Measurements from ENCODE around the gene FAP.

The FAP gene

GRCh38 chr2:162184821-162185450, 58.3 kb downstream of the FAP start:
- no peaks in the 10 kb centered on the region for H3K9me3 ChIP-seq (ENCODE audit: control insufficient read depth, low read depth, low read length)
- H3K4me1 ChIP-seq (ENCODE audit: control insufficient read depth, low read depth, low read length) = no peaks in the 10 kb centered on the region
- no peak overlapping the region for H3K4me3 ChIP-seq (ENCODE audit: low read length)
- H3K27me3 ChIP-seq (ENCODE audit: control insufficient read depth, insufficient read depth, low read length) = no peaks in the 10 kb centered on the region
- no peak overlapping the region for H3K27ac ChIP-seq (ENCODE audit: low read length)
- no peak overlapping the region for H3K9ac ChIP-seq (ENCODE audit: low read length)
- no peaks in the 10 kb centered on the region for H3K36me3 ChIP-seq (ENCODE audit: control insufficient read depth, low read depth, low read length)

- Histone ChIP-seq H3K36me3 (ENCODE audit: control insufficient read depth, low read depth, low read length) (no peaks in the 10 kb centered on the region), H3K27ac (ENCODE audit: low read length) (no peak overlapping the region), H3K4me3 (ENCODE audit: low read length) (no peak overlapping the region), H3K9me3 (ENCODE audit: control insufficient read depth, low read depth, low read length) (no peaks in the 10 kb centered on the region), H3K4me1 (ENCODE audit: control insufficient read depth, low read depth, low read length) (no peaks in the 10 kb centered on the region), H3K9ac (ENCODE audit: low read length) (no peak overlapping the region), H3K27me3 (ENCODE audit: control insufficient read depth, insufficient read depth, low read length) (no peaks in the 10 kb centered on the region)
Observed at GRCh38 chr2:162184359-162184758, 58.9 kb downstream of the FAP start.

GRCh38 chr2:162182395-162182794, 60.9 kb downstream of the FAP start:
- no peak overlapping the region for H3K9ac ChIP-seq (ENCODE audit: low read length)
- no peaks in the 10 kb centered on the region for H3K9me3 ChIP-seq (ENCODE audit: control insufficient read depth, low read depth, low read length)
- no peak overlapping the region for H3K27ac ChIP-seq (ENCODE audit: low read length)
- H3K4me1 ChIP-seq (ENCODE audit: control insufficient read depth, low read depth, low read length) = no peaks in the 10 kb centered on the region
- H3K4me3 ChIP-seq (ENCODE audit: low read length) = no peak overlapping the region
- no peaks in the 10 kb centered on the region for H3K36me3 ChIP-seq (ENCODE audit: control insufficient read depth, low read depth, low read length)
- H3K27me3 ChIP-seq (ENCODE audit: control insufficient read depth, insufficient read depth, low read length) = no peaks in the 10 kb centered on the region

- Histone ChIP-seq H3K27ac (ENCODE audit: low read length) (no peak overlapping the region), H3K4me3 (ENCODE audit: low read length) (no peak overlapping the region), H3K9me3 (ENCODE audit: control insufficient read depth, low read depth, low read length) (no peaks in the 10 kb centered on the region), H3K9ac (ENCODE audit: low read length) (no peak overlapping the region), H3K4me1 (ENCODE audit: control insufficient read depth, low read depth, low read length) (no peaks in the 10 kb centered on the region), H3K27me3 (ENCODE audit: control insufficient read depth, insufficient read depth, low read length) (no peaks in the 10 kb centered on the region), H3K36me3 (ENCODE audit: control insufficient read depth, low read depth, low read length) (no peaks in the 10 kb centered on the region)
Observed at GRCh38 chr2:162177301-162177700, 65.9 kb downstream of the FAP start.

- Histone ChIP-seq H3K4me1 (ENCODE audit: control insufficient read depth, low read depth, low read length) (peaks cover 6% of the 10 kb centered on the region), H3K36me3 (ENCODE audit: control insufficient read depth, low read depth, low read length) (no peaks in the 10 kb centered on the region), H3K9me3 (ENCODE audit: control insufficient read depth, low read depth, low read length) (no peaks in the 10 kb centered on the region), H3K27me3 (ENCODE audit: control insufficient read depth, insufficient read depth, low read length) (no peaks in the 10 kb centered on the region), H3K4me3 (ENCODE audit: low read length) (no peak overlapping the region), H3K9ac (ENCODE audit: low read length) (no peak overlapping the region), H3K27ac (ENCODE audit: low read length) (no peak overlapping the region)
Observed at GRCh38 chr2:162175714-162176113, 67.5 kb downstream of the FAP start.

- Histone ChIP-seq H3K4me1 (ENCODE audit: control insufficient read depth, low read depth, low read length) (peaks cover 6% of the 10 kb centered on the region), H3K27me3 (ENCODE audit: control insufficient read depth, insufficient read depth, low read length) (no peaks in the 10 kb centered on the region), H3K9me3 (ENCODE audit: control insufficient read depth, low read depth, low read length) (no peaks in the 10 kb centered on the region), H3K27ac (ENCODE audit: low read length) (no peak overlapping the region), H3K9ac (ENCODE audit: low read length) (no peak overlapping the region), H3K4me3 (ENCODE audit: low read length) (no peak overlapping the region), H3K36me3 (ENCODE audit: control insufficient read depth, low read depth, low read length) (no peaks in the 10 kb centered on the region)
Observed at GRCh38 chr2:162174746-162175145, 68.5 kb downstream of the FAP start.

- Histone ChIP-seq H3K4me3 (ENCODE audit: low read length) (no peak overlapping the region), H3K36me3 (ENCODE audit: control insufficient read depth, low read depth, low read length) (no peaks in the 10 kb centered on the region), H3K9ac (ENCODE audit: low read length) (no peak overlapping the region)
Observed at GRCh38 chr2:162172802-162173370, 70.4 kb downstream of the FAP start.

GRCh38 chr2:162166745-162167144, 76.5 kb downstream of the FAP start:
- H3K9me3 ChIP-seq (ENCODE audit: control insufficient read depth, low read depth, low read length) = no peaks in the 10 kb centered on the region
- H3K27ac ChIP-seq (ENCODE audit: low read length) = no peak overlapping the region
- H3K36me3 ChIP-seq (ENCODE audit: control insufficient read depth, low read depth, low read length) = no peaks in the 10 kb centered on the region
- no peak overlapping the region for H3K4me3 ChIP-seq (ENCODE audit: low read length)
- H3K4me1 ChIP-seq (ENCODE audit: control insufficient read depth, low read depth, low read length) = peaks cover 6% of the 10 kb centered on the region
- H3K9ac ChIP-seq (ENCODE audit: low read length) = no peak overlapping the region
- H3K27me3 ChIP-seq (ENCODE audit: control insufficient read depth, insufficient read depth, low read length) = no peaks in the 10 kb centered on the region

More at GRCh38 chr2:162172802-162173370, 70.4 kb downstream of the FAP start:
- peaks cover 6% of the 10 kb centered on the region for H3K4me1 ChIP-seq (ENCODE audit: control insufficient read depth, low read depth, low read length)
- H3K27ac ChIP-seq (ENCODE audit: low read length) = no peak overlapping the region
- H3K27me3 ChIP-seq (ENCODE audit: control insufficient read depth, insufficient read depth, low read length) = no peaks in the 10 kb centered on the region
- no peaks in the 10 kb centered on the region for H3K9me3 ChIP-seq (ENCODE audit: control insufficient read depth, low read depth, low read length)

- H3K27ac ChIP-seq (ENCODE audit: low read length) = no peak overlapping the region
- peaks cover 4% of the 10 kb centered on the region for H3K4me1 ChIP-seq (ENCODE audit: control insufficient read depth, low read depth, low read length)
- H3K36me3 ChIP-seq (ENCODE audit: control insufficient read depth, low read depth, low read length) = no peaks in the 10 kb centered on the region
Observed at GRCh38 chr2:162166174-162166573, 77.1 kb downstream of the FAP start.

GRCh38 chr2:162164802-162165201, 78.4 kb downstream of the FAP start:
- H3K27me3 ChIP-seq (ENCODE audit: control insufficient read depth, insufficient read depth, low read length) = no peaks in the 10 kb centered on the region
- no peaks in the 10 kb centered on the region for H3K9me3 ChIP-seq (ENCODE audit: control insufficient read depth, low read depth, low read length)

More at GRCh38 chr2:162166174-162166573, 77.1 kb downstream of the FAP start:
- H3K4me3 ChIP-seq (ENCODE audit: low read length) = no peak overlapping the region
- H3K9me3 ChIP-seq (ENCODE audit: control insufficient read depth, low read depth, low read length) = no peaks in the 10 kb centered on the region
- no peaks in the 10 kb centered on the region for H3K27me3 ChIP-seq (ENCODE audit: control insufficient read depth, insufficient read depth, low read length)
- H3K9ac ChIP-seq (ENCODE audit: low read length) = no peak overlapping the region

GRCh38 chr2:162159446-162159845, 83.8 kb downstream of the FAP start:
- no peaks in the 10 kb centered on the region for H3K36me3 ChIP-seq (ENCODE audit: control insufficient read depth, low read depth, low read length)
- H3K4me1 ChIP-seq (ENCODE audit: control insufficient read depth, low read depth, low read length) = no peaks in the 10 kb centered on the region
- no peak overlapping the region for H3K27ac ChIP-seq (ENCODE audit: low read length)
- no peak overlapping the region for H3K4me3 ChIP-seq (ENCODE audit: low read length)
- H3K9me3 ChIP-seq (ENCODE audit: control insufficient read depth, low read depth, low read length) = no peaks in the 10 kb centered on the region
- no peak overlapping the region for H3K9ac ChIP-seq (ENCODE audit: low read length)
- H3K27me3 ChIP-seq (ENCODE audit: control insufficient read depth, insufficient read depth, low read length) = no peaks in the 10 kb centered on the region

More at GRCh38 chr2:162164802-162165201, 78.4 kb downstream of the FAP start:
- no peak overlapping the region for H3K27ac ChIP-seq (ENCODE audit: low read length)
- no peak overlapping the region for H3K9ac ChIP-seq (ENCODE audit: low read length)
- no peaks in the 10 kb centered on the region for H3K4me1 ChIP-seq (ENCODE audit: control insufficient read depth, low read depth, low read length)
- H3K36me3 ChIP-seq (ENCODE audit: control insufficient read depth, low read depth, low read length) = no peaks in the 10 kb centered on the region
- H3K4me3 ChIP-seq (ENCODE audit: low read length) = no peak overlapping the region

- Histone ChIP-seq H3K27ac (ENCODE audit: low read length) (no peak overlapping the region), H3K9ac (ENCODE audit: low read length) (no peak overlapping the region), H3K36me3 (ENCODE audit: control insufficient read depth, low read depth, low read length) (no peaks in the 10 kb centered on the region), H3K4me1 (ENCODE audit: control insufficient read depth, low read depth, low read length) (no peaks in the 10 kb centered on the region), H3K9me3 (ENCODE audit: control insufficient read depth, low read depth, low read length) (no peaks in the 10 kb centered on the region), H3K27me3 (ENCODE audit: control insufficient read depth, insufficient read depth, low read length) (no peaks in the 10 kb centered on the region), H3K4me3 (ENCODE audit: low read length) (no peak overlapping the region)
Observed at GRCh38 chr2:162156149-162156548, 87.1 kb downstream of the FAP start.

Data from iPS-18a (cell line).